Activated naive CD8-positive, alpha-beta T cell treated with anti-CD3 and anti-CD28 coated beads, Interleukin-2, amount 50 U/mL, for 16 hours (primary cell): ENCODE data around the gene DLG2.

ENCODE experiments used
- DNase-seq: peaks from one replicate; pipeline ENCODE4 v3.0.0-alpha.2; 2020; ENCODE audit warnings: low read depth, low spot score

DLG2 gene

GRCh38 chr11:84566671-84567070 lies 1060.5 kb downstream of the DLG2 start:
- DNase-seq = no peak

GRCh38 chr11:84564867-84565184 lies 1062.3 kb downstream of the DLG2 start:
- DNase-seq = no peak

GRCh38 chr11:84564180-84564866 lies 1062.8 kb downstream of the DLG2 start:
- no peak for DNase-seq

- no peak for DNase-seq
Observed at GRCh38 chr11:84563356-84563755, 1063.8 kb downstream of the DLG2 start.

- no peak for DNase-seq
Observed at GRCh38 chr11:84560206-84560605, 1066.9 kb downstream of the DLG2 start.

- DNase-seq = no peak
Observed at GRCh38 chr11:84558085-84558905, 1068.8 kb downstream of the DLG2 start.

- DNase-seq = no peak
Observed at GRCh38 chr11:84552791-84553190, 1074.4 kb downstream of the DLG2 start.

GRCh38 chr11:84549217-84549616 lies 1077.9 kb downstream of the DLG2 start:
- DNase-seq = no peak

- DNase-seq = no peak
Observed at GRCh38 chr11:84544566-84544965, 1082.6 kb downstream of the DLG2 start.

- no peak for DNase-seq
Observed at GRCh38 chr11:84543367-84544159, 1083.6 kb downstream of the DLG2 start.

- DNase-seq = no peak
Observed at GRCh38 chr11:84541731-84542340, 1085.3 kb downstream of the DLG2 start.

- no peak for DNase-seq
Observed at GRCh38 chr11:84536456-84536855, 1090.7 kb downstream of the DLG2 start.

GRCh38 chr11:84532364-84532763 lies 1094.8 kb downstream of the DLG2 start:
- DNase-seq = no peak

- DNase-seq = no peak
Observed at GRCh38 chr11:84526250-84526649, 1100.9 kb downstream of the DLG2 start.

- DNase-seq = no peak
Observed at GRCh38 chr11:84524422-84525051, 1102.6 kb downstream of the DLG2 start.

- DNase-seq = no peak
Observed at GRCh38 chr11:84522331-84522730, 1104.8 kb downstream of the DLG2 start.

- DNase-seq = no peak
Observed at GRCh38 chr11:84518631-84519183, 1108.4 kb downstream of the DLG2 start.

- DNase-seq = no peak
Observed at GRCh38 chr11:84514436-84514835, 1112.7 kb downstream of the DLG2 start.

- no peak for DNase-seq
Observed at GRCh38 chr11:84503503-84503902, 1123.6 kb downstream of the DLG2 start.

GRCh38 chr11:84501750-84502149 lies 1125.4 kb downstream of the DLG2 start:
- DNase-seq = no peak

- DNase-seq = no peak
Observed at GRCh38 chr11:84497981-84498411, 1129.1 kb downstream of the DLG2 start.
